Mammary epithelial cell (primary cell): ENCODE results near the gene TEX19.

Experiments used
- EZH2 ChIP-seq: IDR thresholded peaks from 2 replicates; pipeline ENCODE4 v1.6.1; 2012; ENCODE audit warnings: low read length, inconsistent platforms, borderline replicate concordance
- TF ChIP-seq, protein P1 (sequence below), 2 donors: IDR thresholded peaks in 1 of 2; conservative IDR thresholded peaks in 1 of 2; 2 replicates each; pipeline ENCODE4 v1.5.1; 2011 to 2012; ENCODE audit warnings: inconsistent platforms in 2 of 2, low read length in 2 of 2, mild to moderate bottlenecking in 2 of 2, control low read depth in 1 of 2, low read depth in 1 of 2; ENCODE audit not compliant: insufficient read depth in 1 of 2; ENCODE audit errors: extremely low read depth in 1 of 2

- TF ChIP-seq, protein P1, sequence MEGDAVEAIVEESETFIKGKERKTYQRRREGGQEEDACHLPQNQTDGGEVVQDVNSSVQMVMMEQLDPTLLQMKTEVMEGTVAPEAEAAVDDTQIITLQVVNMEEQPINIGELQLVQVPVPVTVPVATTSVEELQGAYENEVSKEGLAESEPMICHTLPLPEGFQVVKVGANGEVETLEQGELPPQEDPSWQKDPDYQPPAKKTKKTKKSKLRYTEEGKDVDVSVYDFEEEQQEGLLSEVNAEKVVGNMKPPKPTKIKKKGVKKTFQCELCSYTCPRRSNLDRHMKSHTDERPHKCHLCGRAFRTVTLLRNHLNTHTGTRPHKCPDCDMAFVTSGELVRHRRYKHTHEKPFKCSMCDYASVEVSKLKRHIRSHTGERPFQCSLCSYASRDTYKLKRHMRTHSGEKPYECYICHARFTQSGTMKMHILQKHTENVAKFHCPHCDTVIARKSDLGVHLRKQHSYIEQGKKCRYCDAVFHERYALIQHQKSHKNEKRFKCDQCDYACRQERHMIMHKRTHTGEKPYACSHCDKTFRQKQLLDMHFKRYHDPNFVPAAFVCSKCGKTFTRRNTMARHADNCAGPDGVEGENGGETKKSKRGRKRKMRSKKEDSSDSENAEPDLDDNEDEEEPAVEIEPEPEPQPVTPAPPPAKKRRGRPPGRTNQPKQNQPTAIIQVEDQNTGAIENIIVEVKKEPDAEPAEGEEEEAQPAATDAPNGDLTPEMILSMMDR (conservative IDR thresholded peaks at IDR 0.05 in 1 of 2, IDR thresholded peaks at IDR 0.05 in 1 of 2; ENCODE audit: extremely low read depth in 1 of 2, insufficient read depth in 1 of 2, low read depth in 1 of 2, low read length in 2 of 2): no peak
- TF ChIP-seq EZH2: no peak
These were observed 45.6 kb upstream of the TEX19 start for GRCh38 chr17:82313195-82314011.
